A673 (cell line): ENCODE results near the gene NRN1.

Source experiments
- EZH2 ChIP-seq: fragments of 200-600 bp; sonication (generic); IDR thresholded peaks from 2 replicates; pipeline ENCODE4 v1.6.1; 2017; ENCODE audit warnings: borderline replicate concordance, low read depth, mild to moderate bottlenecking, mixed read lengths, antibody characterized with exemption, low read length; ENCODE audit not compliant: poor library complexity, severe bottlenecking
- TF ChIP-seq, protein P1 (sequence below): fragments of 300-800, 200-600 bp; sonication (generic); conservative IDR thresholded peaks from 2 replicates; pipeline ENCODE4 v1.5.1; 2017; ENCODE audit warnings: low read depth, mild to moderate bottlenecking, antibody characterized with exemption, low read length, moderate library complexity, mixed read lengths

DNA sequence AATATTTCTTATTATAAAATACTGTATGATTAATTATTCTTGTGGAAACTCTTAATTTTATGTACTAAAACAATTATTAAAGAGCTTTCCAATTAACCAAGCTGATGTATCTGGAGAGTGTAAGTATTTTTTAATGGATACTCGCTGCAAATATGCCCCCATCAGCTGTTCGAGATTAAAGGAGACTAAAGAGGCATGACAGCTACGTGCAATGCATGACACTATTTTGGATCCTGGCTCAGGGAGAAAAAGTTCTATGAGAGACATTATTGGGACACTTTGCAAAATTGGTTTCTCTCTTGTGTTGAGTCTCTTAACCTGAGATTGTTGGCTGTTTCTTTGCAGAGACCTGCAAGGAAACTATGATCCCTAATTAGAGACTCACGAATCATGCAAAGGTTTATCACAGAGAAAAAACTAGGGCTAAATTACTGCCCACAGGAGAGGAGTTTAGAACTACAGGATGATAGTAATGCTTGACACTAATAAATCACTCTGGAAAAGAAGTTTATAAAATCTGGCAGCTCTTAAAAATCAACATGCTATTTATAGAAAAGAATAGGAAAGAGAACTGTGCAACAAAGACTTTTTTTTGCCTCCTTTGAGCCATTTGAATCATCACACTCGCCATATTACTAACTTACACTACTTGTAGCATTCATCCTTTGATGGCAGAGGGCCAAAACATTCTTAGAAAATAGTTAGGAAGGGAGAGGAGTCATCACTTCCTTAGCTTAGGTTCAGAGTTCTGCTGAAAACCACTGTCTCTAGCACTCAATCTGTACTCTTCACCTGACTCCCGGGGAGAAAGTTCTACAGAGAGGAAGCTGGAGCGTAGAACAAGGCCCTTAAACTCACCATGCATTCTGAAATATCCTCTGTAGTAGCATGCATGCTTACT lies 25.3 kb downstream of the NRN1 start:
- TF ChIP-seq, protein P1, sequence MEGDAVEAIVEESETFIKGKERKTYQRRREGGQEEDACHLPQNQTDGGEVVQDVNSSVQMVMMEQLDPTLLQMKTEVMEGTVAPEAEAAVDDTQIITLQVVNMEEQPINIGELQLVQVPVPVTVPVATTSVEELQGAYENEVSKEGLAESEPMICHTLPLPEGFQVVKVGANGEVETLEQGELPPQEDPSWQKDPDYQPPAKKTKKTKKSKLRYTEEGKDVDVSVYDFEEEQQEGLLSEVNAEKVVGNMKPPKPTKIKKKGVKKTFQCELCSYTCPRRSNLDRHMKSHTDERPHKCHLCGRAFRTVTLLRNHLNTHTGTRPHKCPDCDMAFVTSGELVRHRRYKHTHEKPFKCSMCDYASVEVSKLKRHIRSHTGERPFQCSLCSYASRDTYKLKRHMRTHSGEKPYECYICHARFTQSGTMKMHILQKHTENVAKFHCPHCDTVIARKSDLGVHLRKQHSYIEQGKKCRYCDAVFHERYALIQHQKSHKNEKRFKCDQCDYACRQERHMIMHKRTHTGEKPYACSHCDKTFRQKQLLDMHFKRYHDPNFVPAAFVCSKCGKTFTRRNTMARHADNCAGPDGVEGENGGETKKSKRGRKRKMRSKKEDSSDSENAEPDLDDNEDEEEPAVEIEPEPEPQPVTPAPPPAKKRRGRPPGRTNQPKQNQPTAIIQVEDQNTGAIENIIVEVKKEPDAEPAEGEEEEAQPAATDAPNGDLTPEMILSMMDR, result no peak
- no peak for TF ChIP-seq EZH2
